Measurements from ENCODE around the gene RABEP2. TPM values are rescaled to one million over a fixed set of nuclear protein-coding genes. Genes with fewer than 3 reads are reported as not detected.

RABEP2 gene
- total RNA-seq, 1 donor from 2014 or later = 23.3 TPM

GRCh38 chr16:28905229-28905754 lies 19.7 kb downstream of the RABEP2 start:
- Mint-ChIP-seq H3K4me3 (no peak overlapping the region), H3K9me3 (no peaks in the 10 kb centered on the region)

GRCh38 chr16:28904828-28905227 lies 20.2 kb downstream of the RABEP2 start:
- no peak for DNase-seq (ENCODE audit: extremely low spot score, unreplicated experiment)
- H3K4me1 Mint-ChIP-seq (ENCODE audit: unreplicated experiment) = no peaks in the 10 kb centered on the region
- no peaks in the 10 kb centered on the region for H3K9me3 Mint-ChIP-seq
- no peaks in the 10 kb centered on the region for H3K36me3 Mint-ChIP-seq
- no peak for TF ChIP-seq CTCF (conservative IDR thresholded peaks at IDR 0.05)
- no peak overlapping the region for H3K4me3 Mint-ChIP-seq
- no peak overlapping the region for H3K27ac Mint-ChIP-seq
- H3K27me3 Mint-ChIP-seq = no peaks in the 10 kb centered on the region

More at GRCh38 chr16:28905229-28905754, 19.7 kb downstream of the RABEP2 start:
- Mint-ChIP-seq H3K27me3 (no peaks in the 10 kb centered on the region), H3K36me3 (no peaks in the 10 kb centered on the region), H3K27ac (no peak overlapping the region), H3K4me1 (ENCODE audit: unreplicated experiment) (no peaks in the 10 kb centered on the region)
- DNase-seq (ENCODE audit: extremely low spot score, unreplicated experiment) = no peak
- no peak for TF ChIP-seq CTCF (conservative IDR thresholded peaks at IDR 0.05)

- no peaks in the 10 kb centered on the region for H3K9me3 Mint-ChIP-seq
- H3K4me3 Mint-ChIP-seq = no peak overlapping the region
Observed at GRCh38 chr16:28904363-28904762, 20.7 kb downstream of the RABEP2 start.

GRCh38 chr16:28903344-28904042 lies 21.5 kb downstream of the RABEP2 start:
- Mint-ChIP-seq H3K36me3 (no peaks in the 10 kb centered on the region), H3K4me3 (no peak overlapping the region), H3K9me3 (no peaks in the 10 kb centered on the region), H3K27me3 (no peaks in the 10 kb centered on the region), H3K27ac (no peak overlapping the region), H3K4me1 (ENCODE audit: unreplicated experiment) (no peaks in the 10 kb centered on the region)
- no peak for DNase-seq (ENCODE audit: extremely low spot score, unreplicated experiment)
- TF ChIP-seq CTCF (conservative IDR thresholded peaks at IDR 0.05) = no peak

More at GRCh38 chr16:28904363-28904762, 20.7 kb downstream of the RABEP2 start:
- Mint-ChIP-seq H3K27ac (no peak overlapping the region), H3K36me3 (no peaks in the 10 kb centered on the region), H3K27me3 (no peaks in the 10 kb centered on the region), H3K4me1 (ENCODE audit: unreplicated experiment) (no peaks in the 10 kb centered on the region)
- TF ChIP-seq CTCF (conservative IDR thresholded peaks at IDR 0.05) = no peak
- no peak for DNase-seq (ENCODE audit: extremely low spot score, unreplicated experiment)

- H3K27me3 Mint-ChIP-seq = no peaks in the 10 kb centered on the region
- H3K27ac Mint-ChIP-seq = no peak overlapping the region
- no peaks in the 10 kb centered on the region for H3K9me3 Mint-ChIP-seq
- H3K4me1 Mint-ChIP-seq (ENCODE audit: unreplicated experiment) = no peaks in the 10 kb centered on the region
- TF ChIP-seq CTCF (conservative IDR thresholded peaks at IDR 0.05) = no peak
- H3K4me3 Mint-ChIP-seq = no peak overlapping the region
- no peak for DNase-seq (ENCODE audit: extremely low spot score, unreplicated experiment)
- no peaks in the 10 kb centered on the region for H3K36me3 Mint-ChIP-seq
Observed at GRCh38 chr16:28902909-28903308, 22.1 kb downstream of the RABEP2 start.

All from type B pancreatic cell (in vitro differentiated cells).